Measurements from ENCODE around the gene GFRA1.

Gene GFRA1

DNA sequence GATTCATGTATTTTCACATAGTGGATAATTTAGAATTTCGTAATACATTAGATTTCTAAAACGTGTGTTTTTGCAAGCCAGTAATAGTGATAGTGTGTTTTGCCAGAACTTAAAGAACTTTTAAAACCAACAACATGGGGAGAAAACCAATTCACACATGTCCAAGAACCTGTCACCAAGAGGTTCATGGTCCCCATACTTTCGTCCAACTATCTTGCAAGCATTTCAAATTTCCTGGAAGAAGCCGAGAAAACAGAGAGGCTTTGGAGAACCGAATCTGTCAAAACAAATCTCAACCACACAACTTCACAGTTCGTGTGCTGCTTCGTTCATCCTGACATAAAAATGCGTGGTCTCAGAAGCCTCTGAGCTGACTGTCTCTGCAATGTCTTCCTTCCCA is 31.9 kb downstream of the GFRA1 start:
- no peak for DNase-seq (ENCODE audit: low spot score)

DNA sequence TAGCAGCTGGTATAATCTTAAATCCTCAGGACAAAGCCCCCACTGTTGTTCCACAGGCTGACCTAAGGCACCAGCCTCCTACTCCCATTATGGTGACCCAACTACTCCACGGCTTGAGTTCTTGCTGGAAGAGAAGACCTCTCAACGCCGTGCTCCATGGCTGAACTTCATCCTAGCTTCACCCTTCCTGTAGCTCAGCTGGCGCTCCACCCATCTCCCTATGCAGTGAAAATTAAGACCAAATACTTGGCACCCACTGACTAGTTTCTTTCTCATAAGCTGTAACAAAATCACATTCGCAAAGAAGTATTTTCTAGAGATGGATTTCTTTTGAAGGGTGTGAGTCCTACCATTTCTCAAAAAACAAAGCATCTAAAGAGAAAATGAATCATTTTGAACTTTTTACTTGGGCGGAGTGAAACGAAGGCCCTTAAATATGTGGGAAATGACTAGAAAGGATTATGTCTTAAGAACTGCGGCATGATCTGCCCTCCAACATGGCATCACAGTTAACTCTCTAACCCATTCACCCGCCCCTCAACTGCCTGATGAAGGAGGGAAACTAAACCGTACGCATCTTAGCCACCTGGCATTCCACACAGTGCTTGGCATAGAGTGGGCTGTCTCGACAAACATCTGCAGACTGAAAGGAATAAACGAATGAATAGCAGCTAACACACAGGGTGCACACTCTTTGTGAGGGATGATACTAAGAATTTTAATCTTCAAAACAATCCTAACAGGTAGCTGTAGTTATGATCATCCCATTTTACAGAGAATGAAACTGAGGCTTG is 32.7 kb downstream of the GFRA1 start:
- no peak for DNase-seq (ENCODE audit: low spot score)

- DNase-seq (ENCODE audit: low spot score): no peak
Measured at GRCh38 chr10:116239229-116239628, 33.8 kb downstream of the GFRA1 start.

- no peak for DNase-seq (ENCODE audit: low spot score)
Measured at GRCh38 chr10:116237970-116238369, 35.0 kb downstream of the GFRA1 start.

GRCh38 chr10:116237260-116237659 is 35.7 kb downstream of the GFRA1 start:
- DNase-seq (ENCODE audit: low spot score): no peak

DNA sequence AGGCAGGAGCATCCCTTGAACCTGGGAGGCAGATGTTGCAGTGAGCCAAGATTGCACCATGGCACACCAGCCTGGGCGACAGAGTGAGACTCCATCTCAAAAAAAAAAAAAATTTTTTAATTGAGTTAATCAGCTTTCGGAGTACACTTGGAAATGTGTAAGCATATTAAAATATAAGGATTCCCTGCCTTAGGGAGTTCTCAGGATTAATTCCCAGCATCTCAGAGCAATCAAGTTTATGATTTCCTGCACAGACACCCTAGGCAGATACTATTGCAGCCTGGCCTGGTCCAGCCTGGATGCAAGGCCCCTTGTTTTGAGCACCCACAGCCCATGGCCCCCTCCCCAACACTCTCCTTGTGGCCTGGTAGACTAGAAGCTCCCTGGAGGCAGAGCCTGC is 39.8 kb downstream of the GFRA1 start:
- no peak for DNase-seq (ENCODE audit: low spot score)

GRCh38 chr10:116232613-116233012 is 40.4 kb downstream of the GFRA1 start:
- DNase-seq (ENCODE audit: low spot score): no peak

DNA sequence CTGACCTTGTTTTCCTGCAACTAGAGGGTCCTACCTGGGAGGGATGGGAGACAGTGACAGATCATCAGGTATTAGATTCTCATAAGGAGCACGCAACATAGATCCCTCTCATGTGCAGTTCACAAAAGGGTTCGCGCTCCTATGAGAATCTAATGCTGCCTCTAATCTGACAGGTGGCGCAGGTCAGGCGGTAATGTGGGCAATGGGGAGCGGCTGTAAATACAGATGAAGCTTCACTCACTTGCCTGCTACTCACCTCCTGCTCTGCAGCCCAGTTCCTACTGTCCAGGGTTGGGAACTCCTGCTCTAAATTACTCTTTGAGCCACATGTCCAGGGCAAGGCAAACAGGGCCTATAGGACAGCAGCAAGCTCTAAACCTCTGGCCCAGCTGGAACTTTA is 46.2 kb downstream of the GFRA1 start:
- DNase-seq (ENCODE audit: low spot score): no peak

GRCh38 chr10:116226053-116226452 is 47.0 kb downstream of the GFRA1 start:
- no peak for DNase-seq (ENCODE audit: low spot score)

DNA sequence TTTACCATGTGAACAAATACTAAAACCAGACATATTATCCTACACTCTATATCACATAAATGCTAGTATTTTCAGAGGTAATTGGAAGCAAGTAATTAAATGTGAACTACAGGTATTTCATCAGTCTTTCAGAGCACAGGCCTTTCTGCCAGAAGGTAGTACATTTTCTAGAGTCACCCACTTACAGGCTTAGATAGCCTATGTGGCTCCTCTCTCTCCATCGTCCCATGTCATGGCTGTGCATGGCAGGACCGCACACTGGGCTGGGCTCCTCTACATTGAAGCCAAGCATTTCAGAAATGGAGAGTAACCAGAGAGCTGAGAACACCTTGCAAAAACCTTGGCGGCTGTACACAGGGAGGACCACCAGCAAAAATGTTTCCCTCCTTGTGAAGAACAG is 49.7 kb downstream of the GFRA1 start:
- DNase-seq (ENCODE audit: low spot score): no peak

- DNase-seq (ENCODE audit: low spot score): no peak
Measured at GRCh38 chr10:116221053-116221452, 52.0 kb downstream of the GFRA1 start.

- no peak for DNase-seq (ENCODE audit: low spot score)
Measured at GRCh38 chr10:116216676-116217075, 56.3 kb downstream of the GFRA1 start.

GRCh38 chr10:116215651-116216050 is 57.4 kb downstream of the GFRA1 start:
- DNase-seq (ENCODE audit: low spot score): no peak

- DNase-seq (ENCODE audit: low spot score): no peak
Measured at GRCh38 chr10:116211682-116212081, 61.3 kb downstream of the GFRA1 start.

- no peak for DNase-seq (ENCODE audit: low spot score)
Measured at GRCh38 chr10:116210588-116211346, 62.2 kb downstream of the GFRA1 start.

- DNase-seq (ENCODE audit: low spot score): no peak
Measured at GRCh38 chr10:116209781-116210180, 63.2 kb downstream of the GFRA1 start.

DNA sequence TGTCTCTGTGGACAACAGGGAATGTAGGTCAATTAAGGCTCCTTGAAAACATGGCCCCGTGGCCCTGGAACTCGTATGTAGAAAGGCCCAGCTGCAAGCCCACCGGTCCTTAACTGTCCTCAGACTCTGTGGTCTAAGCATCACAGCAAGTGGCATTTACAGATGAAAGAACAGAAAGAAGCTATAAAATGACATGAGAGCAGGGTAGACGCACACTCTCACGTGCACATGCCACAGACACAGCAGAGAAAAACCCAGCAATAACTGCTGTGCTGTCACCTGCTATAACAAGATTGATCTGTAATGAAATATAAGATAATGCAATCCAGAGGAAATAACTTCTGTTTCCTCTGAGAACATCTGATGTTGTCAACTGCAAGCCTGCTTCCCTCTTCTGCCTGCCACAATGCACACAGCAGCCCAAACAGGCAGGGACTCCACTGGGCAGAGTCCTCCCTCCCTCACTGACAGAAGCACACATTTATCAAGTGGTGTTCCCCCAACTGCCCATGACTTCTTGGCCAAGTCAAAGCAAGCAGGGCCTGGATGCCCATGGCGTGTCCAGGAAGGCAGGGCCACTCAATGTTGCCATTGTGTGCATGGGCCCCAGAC is 63.9 kb downstream of the GFRA1 start:
- no peak for DNase-seq (ENCODE audit: low spot score)

GRCh38 chr10:116207690-116208089 is 65.3 kb downstream of the GFRA1 start:
- no peak for DNase-seq (ENCODE audit: low spot score)

GRCh38 chr10:116203661-116204060 is 69.3 kb downstream of the GFRA1 start:
- no peak for DNase-seq (ENCODE audit: low spot score)

- no peak for DNase-seq (ENCODE audit: low spot score)
Measured at GRCh38 chr10:116201670-116202430, 71.2 kb downstream of the GFRA1 start.

DNA sequence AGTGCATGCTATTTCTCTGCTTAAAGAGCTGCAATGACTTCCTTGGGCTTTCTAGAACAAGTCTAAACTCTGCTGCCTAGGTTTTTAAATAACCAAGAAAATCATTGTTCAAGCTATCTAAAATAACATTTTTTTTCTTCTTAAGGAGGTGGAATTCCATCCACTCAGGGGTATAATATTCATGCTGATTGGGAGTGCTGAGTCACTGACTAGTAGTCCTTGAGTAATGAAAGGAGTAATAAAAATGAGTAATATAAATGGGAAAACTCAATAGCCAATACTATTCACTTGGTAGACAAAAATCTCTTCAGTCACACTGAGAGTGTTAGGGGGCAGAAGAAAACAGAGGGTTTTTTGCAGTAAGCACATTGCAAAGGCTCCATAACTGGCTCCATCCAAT is 72.0 kb downstream of the GFRA1 start:
- no peak for DNase-seq (ENCODE audit: low spot score)

DNA sequence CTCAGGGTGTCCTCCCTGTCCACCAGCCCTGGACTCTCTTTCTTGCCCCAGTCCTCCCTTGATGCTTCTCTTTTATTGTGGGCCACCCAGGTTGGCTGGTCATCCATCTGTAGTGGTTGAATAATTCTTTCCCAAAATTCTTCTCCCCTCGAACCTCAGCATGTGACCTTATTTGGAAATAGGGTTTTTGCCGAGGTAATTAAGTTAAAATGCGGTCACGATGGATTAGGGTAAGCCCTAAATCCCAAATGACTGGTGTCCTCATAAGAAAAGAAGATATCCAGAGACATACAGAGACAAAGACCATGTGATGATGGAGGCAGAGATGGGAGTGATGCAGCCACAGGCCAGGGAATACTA is 74.3 kb downstream of the GFRA1 start:
- no peak for DNase-seq (ENCODE audit: low spot score)
